HG03097 (cell line): Measurements from ENCODE around the gene SOCS3.

Experiments
- ATAC-seq: cut with Tn5 transposase; IDR thresholded peaks from one replicate; pipeline ENCODE4 v1.9.1; 2021; ENCODE audit not compliant: unreplicated experiment, low FRiP score

The SOCS3 gene

DNA sequence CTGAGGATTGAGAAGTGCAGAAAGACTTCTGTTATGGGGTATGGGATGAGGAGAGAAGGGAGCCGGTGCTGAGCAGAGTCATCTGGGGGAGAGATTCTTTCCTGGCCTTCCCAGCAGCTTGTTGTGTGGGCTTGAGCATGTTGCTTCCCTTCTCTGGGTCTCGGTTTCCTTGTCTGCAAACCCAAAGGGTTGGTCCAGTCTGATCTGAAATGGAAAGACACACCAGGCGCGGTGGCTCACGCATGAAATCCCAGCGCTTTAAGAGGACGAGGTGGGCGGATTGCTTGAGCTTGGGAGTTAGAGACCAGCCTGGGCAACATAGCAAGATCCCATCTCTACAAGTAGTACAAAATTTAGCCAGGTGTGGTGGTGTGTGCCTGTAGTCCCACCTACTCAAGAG lies 6.0 kb downstream of the SOCS3 start:
- no peak for ATAC-seq

DNA sequence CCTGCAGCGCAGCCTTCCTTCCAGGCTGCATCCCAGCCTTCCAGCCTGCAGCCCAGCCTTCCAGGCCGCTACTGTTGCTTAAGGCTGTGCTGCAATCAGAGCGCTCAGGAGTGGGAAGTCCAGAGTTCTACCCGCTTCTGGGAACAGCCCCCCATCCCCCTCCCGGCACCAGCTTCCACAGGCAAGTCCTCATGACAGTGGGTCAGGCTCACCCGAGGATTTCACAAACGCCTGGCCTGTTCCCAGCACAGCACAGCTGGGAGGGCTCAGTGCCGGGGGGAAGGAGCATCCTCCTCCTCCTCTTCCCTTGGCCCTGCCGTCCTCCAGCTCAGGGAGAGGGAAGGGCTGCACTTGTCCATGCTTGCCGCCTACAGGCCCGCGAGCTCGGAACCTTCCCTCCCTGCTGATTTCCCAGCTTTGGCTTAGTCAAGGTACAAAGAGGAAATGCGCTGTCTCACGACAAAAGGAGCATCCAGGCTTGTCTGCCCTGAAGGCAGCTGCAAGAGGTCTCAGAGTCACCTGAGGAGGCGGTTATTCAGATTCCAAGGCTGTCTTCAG lies 8.3 kb downstream of the SOCS3 start:
- no peak for ATAC-seq

- ATAC-seq: no peak
These were observed 9.8 kb downstream of the SOCS3 start for GRCh38 chr17:78349891-78350642.

DNA sequence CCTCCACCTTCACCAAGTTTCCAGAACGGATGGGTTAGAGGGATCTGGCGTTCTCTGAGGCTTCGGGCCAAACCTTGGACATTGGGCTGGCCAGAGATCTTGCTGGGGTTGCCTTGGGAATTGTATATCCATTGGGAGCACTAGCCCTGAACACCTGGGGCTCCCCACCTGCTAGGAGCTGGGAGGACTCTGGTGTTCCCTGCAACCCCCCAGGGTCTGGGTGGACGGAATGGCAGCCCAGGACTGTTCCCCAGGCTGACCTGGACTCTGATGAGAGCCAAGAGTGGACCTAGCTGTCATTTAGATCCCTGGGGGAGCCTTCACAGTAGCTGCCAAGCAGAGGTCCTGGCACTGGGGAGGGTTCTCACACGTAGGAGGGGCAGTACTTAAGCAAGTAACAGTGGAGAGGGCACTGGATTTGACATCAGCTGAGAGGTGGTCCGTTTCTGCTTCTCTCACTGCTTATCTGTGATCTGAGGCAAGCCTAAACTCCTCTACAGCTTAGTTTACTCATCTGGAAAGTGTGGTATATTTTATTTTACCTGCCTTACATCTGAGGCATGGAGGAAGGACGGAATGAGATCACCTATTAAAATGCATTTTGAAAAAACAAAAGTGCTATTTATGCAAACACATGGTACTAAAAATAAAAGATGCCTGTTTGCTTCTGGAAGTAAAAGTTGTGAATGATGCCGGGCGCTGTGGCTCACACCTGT lies 11.7 kb downstream of the SOCS3 start:
- ATAC-seq: no peak

DNA sequence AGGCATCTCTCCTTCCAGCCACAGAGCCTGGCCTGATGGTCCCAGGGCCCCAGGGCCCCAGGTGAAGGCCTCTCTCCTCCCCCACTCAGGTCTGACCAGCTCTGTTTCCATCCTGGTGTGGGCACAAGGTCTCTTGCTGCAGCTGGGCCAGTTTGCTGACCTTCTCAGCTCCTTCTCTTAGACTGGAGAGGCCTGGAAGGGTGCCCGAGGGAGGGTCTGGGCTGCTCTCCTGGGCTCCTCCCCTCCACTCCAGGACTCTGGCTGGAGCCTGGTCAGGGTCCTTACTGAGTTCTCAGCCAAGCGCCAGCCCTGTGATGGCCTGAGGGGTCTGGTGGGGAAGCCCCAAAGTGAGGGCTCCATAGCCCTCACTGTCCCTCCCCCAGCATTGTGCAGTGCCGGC lies 12.4 kb downstream of the SOCS3 start:
- no peak for ATAC-seq

DNA sequence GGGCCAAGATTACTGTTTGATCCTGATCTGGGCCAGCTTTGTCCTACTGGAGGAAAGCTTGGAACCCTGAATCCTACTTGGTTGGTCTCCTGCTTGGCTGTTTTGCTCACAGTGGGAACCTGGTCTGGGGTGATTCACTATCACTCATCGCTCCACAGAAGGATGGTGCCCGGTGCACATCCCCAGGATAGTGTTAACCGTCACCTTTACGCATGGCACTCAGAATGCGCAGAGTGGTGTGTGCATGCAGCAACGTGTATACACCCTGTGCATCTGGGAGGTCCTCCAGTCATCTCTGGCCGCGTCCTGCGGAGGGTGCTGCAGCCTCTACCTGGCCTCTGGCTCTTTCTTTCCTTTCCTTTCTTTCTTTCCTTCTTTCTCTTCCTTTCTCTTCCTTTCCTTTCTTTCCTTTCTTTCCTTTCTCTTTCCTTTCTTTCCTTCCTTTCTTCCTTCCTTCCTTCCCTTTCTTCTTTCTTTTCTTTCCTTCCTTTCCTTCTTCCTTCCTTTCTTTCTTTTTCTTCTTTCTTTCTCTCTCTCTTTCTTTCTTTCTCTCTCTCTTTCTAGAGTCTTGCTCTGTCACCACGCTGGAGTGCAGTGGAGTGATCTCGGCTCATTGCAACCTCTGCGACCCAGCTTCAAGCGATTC lies 13.1 kb downstream of the SOCS3 start:
- no peak for ATAC-seq

GRCh38 chr17:78345791-78346494 lies 13.9 kb downstream of the SOCS3 start:
- no peak for ATAC-seq

DNA sequence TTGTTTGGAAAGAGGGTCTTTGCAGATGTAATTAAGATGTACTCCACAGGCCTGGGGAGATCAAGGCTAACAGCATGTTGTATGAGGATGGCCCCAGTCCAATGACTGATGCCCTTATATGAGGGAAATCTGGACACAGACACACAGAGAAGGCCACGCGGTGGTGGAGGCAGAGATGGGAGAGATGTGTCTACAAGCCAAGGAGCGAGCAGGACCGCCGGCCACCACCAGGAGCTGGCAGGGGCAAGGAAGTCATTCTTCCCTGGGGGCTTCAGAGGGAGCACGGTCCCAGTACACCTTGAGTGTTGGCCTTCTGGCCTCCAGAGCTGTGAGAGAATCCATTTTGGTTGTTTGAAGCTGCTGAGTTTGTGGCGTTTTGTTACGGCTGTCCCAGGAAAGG lies 14.7 kb downstream of the SOCS3 start:
- ATAC-seq: no peak

- ATAC-seq: no peak
These were observed 15.2 kb downstream of the SOCS3 start for GRCh38 chr17:78344666-78345065.

DNA sequence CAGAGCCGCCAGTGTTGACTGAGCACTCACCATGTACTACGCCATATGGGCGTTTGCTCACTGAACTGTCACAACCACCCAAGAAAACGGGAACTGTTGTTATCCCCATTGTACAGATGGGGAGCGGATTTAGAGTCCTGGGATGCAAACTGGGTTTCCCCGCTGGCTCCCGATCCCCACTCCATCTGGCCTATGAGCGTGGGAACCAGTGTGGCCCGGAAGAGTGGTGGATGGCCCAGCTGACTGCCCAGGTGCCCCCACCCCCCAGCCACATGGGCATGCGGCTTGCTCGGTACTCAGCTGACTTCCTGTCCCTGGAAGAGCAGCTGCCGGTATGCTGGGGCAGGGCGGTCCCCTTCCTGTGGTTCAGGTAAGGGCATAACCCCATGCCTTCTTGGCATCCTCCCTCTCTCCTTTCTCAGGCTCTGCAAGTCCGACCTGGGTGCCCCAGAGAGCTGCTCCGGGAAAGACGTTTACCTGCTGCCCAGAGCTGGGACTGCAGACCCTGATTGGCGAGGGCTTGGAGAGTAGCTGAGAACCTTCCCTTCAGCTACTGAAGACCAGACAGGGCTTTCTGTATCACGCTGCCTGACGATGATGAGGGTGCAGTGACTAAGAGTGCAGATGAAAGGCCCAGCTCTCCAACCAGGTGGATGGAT lies 16.2 kb downstream of the SOCS3 start:
- peak; percentile 32 for ATAC-seq

DNA sequence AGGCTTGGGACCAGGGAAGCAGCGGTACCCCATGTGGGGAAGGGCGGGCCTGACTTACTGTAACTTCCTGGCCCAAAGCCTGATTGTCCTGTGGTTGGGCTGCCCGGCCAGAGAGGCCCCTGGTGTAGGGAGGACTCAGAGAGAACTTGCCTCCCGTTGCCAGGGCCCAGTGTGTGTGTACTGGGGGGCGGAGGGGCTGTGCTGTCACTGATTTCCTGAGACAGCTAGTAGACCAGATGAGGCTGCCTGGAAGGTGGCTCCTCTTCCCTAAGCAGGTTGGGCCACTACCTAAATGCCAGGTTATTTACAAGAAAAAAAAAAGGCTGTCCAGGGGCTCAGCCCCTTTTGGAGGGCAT lies 16.7 kb downstream of the SOCS3 start:
- no peak for ATAC-seq

DNA sequence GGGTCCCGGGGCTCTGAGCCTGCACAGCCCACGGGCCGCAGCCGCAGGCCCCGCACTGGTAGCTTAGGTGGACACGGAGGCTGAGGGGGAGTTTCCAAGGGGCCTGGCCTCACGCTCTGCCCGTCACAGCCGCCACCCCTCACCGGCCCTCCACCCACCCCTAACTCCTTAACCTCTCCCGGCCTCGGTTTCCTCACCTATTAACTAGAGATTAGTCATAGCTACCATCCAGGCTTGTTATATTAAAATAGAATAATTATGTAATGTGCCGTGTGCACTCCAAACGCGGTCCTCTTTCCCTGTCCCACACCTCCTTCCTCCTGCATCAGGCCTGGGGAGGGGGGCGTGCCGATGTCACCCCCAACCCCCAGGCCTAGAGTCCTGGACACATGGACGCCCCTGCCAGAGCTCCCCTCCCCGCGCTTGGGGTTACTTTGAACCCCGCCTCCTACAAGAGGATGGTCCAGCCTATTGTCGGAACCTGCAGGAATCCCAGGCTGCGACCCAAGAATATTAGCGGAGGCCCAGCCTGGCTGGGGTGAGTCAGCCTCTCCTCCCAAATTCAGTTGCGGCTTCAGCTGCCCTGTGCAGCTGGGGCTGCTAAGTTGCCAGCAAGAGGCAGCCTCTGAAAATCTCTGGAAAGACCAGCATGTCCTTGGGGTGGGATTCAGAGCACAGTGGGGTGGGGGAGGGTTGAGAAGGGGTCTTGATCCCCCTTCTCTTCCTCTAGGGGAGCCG lies 17.3 kb downstream of the SOCS3 start:
- no peak for ATAC-seq

GRCh38 chr17:78341559-78342448 lies 18.1 kb downstream of the SOCS3 start:
- no peak for ATAC-seq

- ATAC-seq: no peak
These were observed 19.5 kb downstream of the SOCS3 start for GRCh38 chr17:78340183-78340955.

- ATAC-seq: no peak
These were observed 21.2 kb downstream of the SOCS3 start for GRCh38 chr17:78338486-78339259.

GRCh38 chr17:78337244-78338109 lies 22.4 kb downstream of the SOCS3 start:
- ATAC-seq: peak; percentile 52
